Raji (cell line): ENCODE data around the gene PRKAR1A.

ENCODE experiments used
- POLR2A ChIP-seq: IDR thresholded peaks from 2 replicates; pipeline ENCODE4 v1.6.1; 2011; ENCODE audit warnings: low read depth, low read length, control low read depth; ENCODE audit not compliant: insufficient read depth

Gene PRKAR1A

GRCh38 chr17:68512247-68512959 is at the start of gene PRKAR1A:
TSS of gene PRKAR1A (plus strand) at chr17:68512430. CDS start at chr17:68515400, 2,970 bp downstream.
- TF ChIP-seq POLR2A = peak; percentile 82

GRCh38 chr17:68463211-68464019 is 48.8 kb upstream of the PRKAR1A start:
- TF ChIP-seq POLR2A = no peak

GRCh38 chr17:68468334-68468733 is 43.9 kb upstream of the PRKAR1A start:
- no peak for TF ChIP-seq POLR2A

- no peak for TF ChIP-seq POLR2A
Measured at GRCh38 chr17:68468788-68469187, 43.4 kb upstream of the PRKAR1A start.

GRCh38 chr17:68470961-68471360 is 41.3 kb upstream of the PRKAR1A start:
- TF ChIP-seq POLR2A = no peak

GRCh38 chr17:68480885-68481284 is 31.3 kb upstream of the PRKAR1A start:
- no peak for TF ChIP-seq POLR2A

- no peak for TF ChIP-seq POLR2A
Measured at GRCh38 chr17:68482576-68483041, 29.6 kb upstream of the PRKAR1A start.

GRCh38 chr17:68484458-68484857 is 27.8 kb upstream of the PRKAR1A start:
- TF ChIP-seq POLR2A = no peak

- TF ChIP-seq POLR2A = no peak
Measured at GRCh38 chr17:68489919-68490318, 22.3 kb upstream of the PRKAR1A start.

- TF ChIP-seq POLR2A = peak; percentile 30; the same call in 1 of the 2 replicates
Measured at GRCh38 chr17:68491381-68492231, 20.6 kb upstream of the PRKAR1A start.

- TF ChIP-seq POLR2A = no peak
Measured at GRCh38 chr17:68495081-68495480, 17.1 kb upstream of the PRKAR1A start.

GRCh38 chr17:68497885-68498319 is 14.3 kb upstream of the PRKAR1A start:
- peak; percentile 36; the same call in 1 of the 2 replicates for TF ChIP-seq POLR2A

GRCh38 chr17:68498479-68499326 is 13.5 kb upstream of the PRKAR1A start:
- 0 out of 2 replicates have a peak, but pooled peaks have one; percentile 9 for TF ChIP-seq POLR2A

GRCh38 chr17:68499587-68499986 is 12.6 kb upstream of the PRKAR1A start:
- no peak for TF ChIP-seq POLR2A
